GM12878 (cell line): Measurements from ENCODE around the gene R3HDM2. TPM values are rescaled to one million over a fixed set of nuclear protein-coding genes. Genes with fewer than 3 reads are reported as not detected.

ENCODE experiments used
- ATAC-seq: fragments of 200-7000 bp; cut with Tn5 transposase; 3 replicates; pipeline ENCODE4 v1.9.1; 2020; ENCODE audit warnings: mild to moderate bottlenecking, moderate library complexity
- BruUV-seq: library from RNA; stranded (reverse); fragments of 400-500 nt; replicated peaks from 2 replicates; lab custom pipeline; 2021; lab: Mats Ljungman, UMichigan
- CTCF ChIA-PET: fragments of 300-600 bp; sonication (Branson Sonifier 250); formaldehyde crosslinking; extraction: SDS; loops from one replicate; lab custom pipeline; 2021; ENCODE audit warnings: inconsistent platforms; lab: Yijun Ruan, JAX
- POLR2A ChIA-PET: fragments of 350-600 bp; formaldehyde crosslinking; extraction: SDS; loops from one replicate; lab custom pipeline; 2021; ENCODE audit warnings: inconsistent platforms; lab: Charles Lee
- RAD21 ChIA-PET: fragments of 300-600 bp; sonication (Branson Sonifier 250); formaldehyde crosslinking; loops from one replicate; lab custom pipeline; 2023; ENCODE audit warnings: antibody characterized with exemption; ENCODE audit not compliant: unreplicated experiment; lab: Charles Lee
- SMC1A ChIA-PET: fragments of 300-600 bp; sonication (Branson Sonifier 250); formaldehyde crosslinking; loops from one replicate; lab custom pipeline; 2023; ENCODE audit not compliant: unreplicated experiment, uncharacterized antibody; lab: Charles Lee
- DNase-seq: peaks from one replicate; pipeline ENCODE4 v3.0.0-alpha.2; 2011; ENCODE audit warnings: low read depth, low spot score
- FAIRE-seq: peaks from 3 replicates; lab custom pipeline; 2011; peaks lifted over from hg19 to GRCh38; lab: Jason Lieb, UNC
- H2AFZ ChIP-seq: 2 replicates; pipeline ENCODE4 v1.6.0; 2011; ENCODE audit warnings: low read depth, low read length, control low read depth; ENCODE audit not compliant: control insufficient read depth
- H3K27ac ChIP-seq: 2 replicates; pipeline ENCODE4 v1.5.1; 2011; ENCODE audit warnings: control low read depth; ENCODE audit not compliant: control insufficient read depth, insufficient read depth
- H3K27me3 ChIP-seq, 2 experiments: replicated peaks in 1 of 2; 2 replicates each; pipeline versions ENCODE4 v1.6.0 to v1.6.1; 2011; ENCODE audit warnings: low read length in 1 of 2; ENCODE audit not compliant: control insufficient read depth in 2 of 2, insufficient read depth in 2 of 2
- H3K36me3 ChIP-seq, 2 experiments: 2 replicates each; pipeline ENCODE4 v1.5.1; 2011; ENCODE audit warnings: low read length in 1 of 2; ENCODE audit not compliant: control insufficient read depth in 2 of 2, insufficient read depth in 2 of 2
- H3K4me1 ChIP-seq: 2 replicates; pipeline ENCODE4 v1.6.1; 2011; ENCODE audit warnings: mild to moderate bottlenecking, low read length, moderate library complexity, mixed read lengths; ENCODE audit not compliant: control insufficient read depth, insufficient read depth
- H3K4me2 ChIP-seq: 2 replicates; pipeline ENCODE4 v1.6.0; 2011; ENCODE audit warnings: control low read depth; ENCODE audit not compliant: control insufficient read depth, insufficient read depth
- H3K4me3 ChIP-seq: fragments of 200-600 bp; sonication (generic); 2 replicates; pipeline ENCODE4 v1.5.1; 2016
- H3K79me2 ChIP-seq: 2 replicates; pipeline ENCODE4 v1.6.0; 2011; ENCODE audit warnings: low read length; ENCODE audit not compliant: control insufficient read depth, insufficient read depth
- H3K9ac ChIP-seq: 2 replicates; pipeline ENCODE4 v1.8.0; 2011; ENCODE audit warnings: low read length, control low read depth, mixed read lengths; ENCODE audit not compliant: control insufficient read depth, insufficient read depth
- H3K9me3 ChIP-seq: replicated peaks from 3 replicates; pipeline ENCODE4 v1.5.1; 2011; ENCODE audit warnings: mild to moderate bottlenecking, low read length; ENCODE audit not compliant: control insufficient read depth, insufficient read depth
- H4K20me1 ChIP-seq: 2 replicates; pipeline ENCODE4 v1.6.0; 2011; ENCODE audit not compliant: control insufficient read depth, insufficient read depth
- BCL11A ChIP-seq: IDR thresholded peaks from 2 replicates; pipeline ENCODE4 v1.6.1; 2011; ENCODE audit warnings: low read depth, low read length
- RB1 ChIP-seq: fragments of 450-650 bp; formaldehyde crosslinking; IDR thresholded peaks from 2 replicates; pipeline ENCODE4 v1.6.1; 2017; ENCODE audit warnings: mild to moderate bottlenecking, borderline replicate concordance
- RCOR1 ChIP-seq: conservative IDR thresholded peaks from 2 replicates; pipeline ENCODE4 v1.6.1; 2012; ENCODE audit warnings: low read depth, low read length, improper control_type of control experiment
- ZBTB11 ChIP-seq: fragments of 450-650 bp; formaldehyde crosslinking; IDR thresholded peaks from 2 replicates; pipeline ENCODE4 v1.5.0; 2022; ENCODE audit warnings: mild to moderate bottlenecking, missing genetic modification characterization
- WGBS: methylation state at CpG from one replicate; pipeline ENCODE4 v1.1.6; 2016; ENCODE audit warnings: low lambda C conversion rate; ENCODE audit not compliant: insufficient replicate concordance, insufficient coverage; ENCODE audit errors: missing lambda C conversion rate; 5-methylcytosine and 5-hydroxymethylcytosine counted together
- in situ Hi-C: fragments of 300-500 bp; cut with MboI; formaldehyde crosslinking; loops from 9 replicates; pipeline ENCODE4 v1.14.3; 2018; ENCODE audit warnings: mixed read lengths
- intact Hi-C: fragments of 100-400 bp; cut with micrococcal nuclease; formaldehyde crosslinking; loops from one replicate; pipeline ENCODE4 v1.14.2; 2022; ENCODE audit not compliant: unreplicated experiment
- polyA plus RNA-seq, 11 experiments: library from polyadenylated mRNA; depleted of rRNA in 4 of 11; unstranded in 6 of 11; stranded (reverse) in 5 of 11; fragments of >200 nt; fragmentation: Nextera tagmentation in 4 of 11; fragmentation: Illumina TruSeq in 1 of 11; extraction: Ambion mirVana in 4 of 11; extraction: Trizol in 1 of 11; gene quantifications; 1 replicate in 1 of 11; 2 replicates in 10 of 11; pipeline versions ENCODE4 v1.2.1 to v1.2.3, GENCODE V29; 2011 to 2016; ENCODE audit warnings: inconsistent platforms in 2 of 11, missing spikeins in 2 of 11, low read depth in 1 of 11
- total RNA-seq, 4 experiments: library from RNA; depleted of rRNA in 3 of 4; stranded (reverse); fragments of >200 nt in 3 of 4; fragmentation: Illumina TruSeq in 1 of 4; extraction: Trizol in 1 of 4; gene quantifications; 2 replicates each; pipeline versions ENCODE4 v1.2.1 to v1.2.3, GENCODE V29; 2013 to 2021
- TF ChIP-seq, protein P1 (sequence below): IDR thresholded peaks from 2 replicates; pipeline ENCODE4 v1.6.1; 2012; ENCODE audit warnings: improper control_type of control experiment, low read depth, low read length; ENCODE audit not compliant: insufficient replicate concordance
- TF ChIP-seq, protein P2 (sequence below): IDR thresholded peaks from 2 replicates; pipeline ENCODE4 v1.6.1; 2011; ENCODE audit warnings: low read depth, low read length, improper control_type of control experiment, borderline replicate concordance

R3HDM2 gene
- total and polyA plus RNA-seq, 10 of the 15 experiments (the other 5 are each of a cell fraction or from before 2014, with no cell fraction given): 4.6 to 26.1 (median 11.2) TPM

- Histone ChIP-seq H3K4me1 (no peaks in the 10 kb centered on the region), H3K79me2 (no peaks in the 10 kb centered on the region), H2AFZ (no peak overlapping the region), H3K27me3 (no peaks in the 10 kb centered on the region), H3K9ac (no peak overlapping the region), H3K36me3 (no peaks in the 10 kb centered on the region; a peak in 1 of 4 replicates), H4K20me1 (no peaks in the 10 kb centered on the region), H3K4me2 (no peak overlapping the region), H3K27ac (no peak overlapping the region), H3K4me3 (no peak overlapping the region), H3K9me3 (no peaks in the 10 kb centered on the region)
- in situ Hi-C loops: no loop called here
- TF ChIP-seq RB1 (no peak), RCOR1 (no peak), BCL11A (no peak), ZBTB11 (CRISPR knock-in tag) (no peak)
- TF ChIP-seq, protein P1, sequence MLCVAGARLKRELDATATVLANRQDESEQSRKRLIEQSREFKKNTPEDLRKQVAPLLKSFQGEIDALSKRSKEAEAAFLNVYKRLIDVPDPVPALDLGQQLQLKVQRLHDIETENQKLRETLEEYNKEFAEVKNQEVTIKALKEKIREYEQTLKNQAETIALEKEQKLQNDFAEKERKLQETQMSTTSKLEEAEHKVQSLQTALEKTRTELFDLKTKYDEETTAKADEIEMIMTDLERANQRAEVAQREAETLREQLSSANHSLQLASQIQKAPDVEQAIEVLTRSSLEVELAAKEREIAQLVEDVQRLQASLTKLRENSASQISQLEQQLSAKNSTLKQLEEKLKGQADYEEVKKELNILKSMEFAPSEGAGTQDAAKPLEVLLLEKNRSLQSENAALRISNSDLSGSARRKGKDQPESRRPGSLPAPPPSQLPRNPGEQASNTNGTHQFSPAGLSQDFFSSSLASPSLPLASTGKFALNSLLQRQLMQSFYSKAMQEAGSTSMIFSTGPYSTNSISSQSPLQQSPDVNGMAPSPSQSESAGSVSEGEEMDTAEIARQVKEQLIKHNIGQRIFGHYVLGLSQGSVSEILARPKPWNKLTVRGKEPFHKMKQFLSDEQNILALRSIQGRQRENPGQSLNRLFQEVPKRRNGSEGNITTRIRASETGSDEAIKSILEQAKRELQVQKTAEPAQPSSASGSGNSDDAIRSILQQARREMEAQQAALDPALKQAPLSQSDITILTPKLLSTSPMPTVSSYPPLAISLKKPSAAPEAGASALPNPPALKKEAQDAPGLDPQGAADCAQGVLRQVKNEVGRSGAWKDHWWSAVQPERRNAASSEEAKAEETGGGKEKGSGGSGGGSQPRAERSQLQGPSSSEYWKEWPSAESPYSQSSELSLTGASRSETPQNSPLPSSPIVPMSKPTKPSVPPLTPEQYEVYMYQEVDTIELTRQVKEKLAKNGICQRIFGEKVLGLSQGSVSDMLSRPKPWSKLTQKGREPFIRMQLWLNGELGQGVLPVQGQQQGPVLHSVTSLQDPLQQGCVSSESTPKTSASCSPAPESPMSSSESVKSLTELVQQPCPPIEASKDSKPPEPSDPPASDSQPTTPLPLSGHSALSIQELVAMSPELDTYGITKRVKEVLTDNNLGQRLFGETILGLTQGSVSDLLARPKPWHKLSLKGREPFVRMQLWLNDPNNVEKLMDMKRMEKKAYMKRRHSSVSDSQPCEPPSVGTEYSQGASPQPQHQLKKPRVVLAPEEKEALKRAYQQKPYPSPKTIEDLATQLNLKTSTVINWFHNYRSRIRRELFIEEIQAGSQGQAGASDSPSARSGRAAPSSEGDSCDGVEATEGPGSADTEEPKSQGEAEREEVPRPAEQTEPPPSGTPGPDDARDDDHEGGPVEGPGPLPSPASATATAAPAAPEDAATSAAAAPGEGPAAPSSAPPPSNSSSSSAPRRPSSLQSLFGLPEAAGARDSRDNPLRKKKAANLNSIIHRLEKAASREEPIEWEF: no peak
- TF ChIP-seq, protein P2, sequence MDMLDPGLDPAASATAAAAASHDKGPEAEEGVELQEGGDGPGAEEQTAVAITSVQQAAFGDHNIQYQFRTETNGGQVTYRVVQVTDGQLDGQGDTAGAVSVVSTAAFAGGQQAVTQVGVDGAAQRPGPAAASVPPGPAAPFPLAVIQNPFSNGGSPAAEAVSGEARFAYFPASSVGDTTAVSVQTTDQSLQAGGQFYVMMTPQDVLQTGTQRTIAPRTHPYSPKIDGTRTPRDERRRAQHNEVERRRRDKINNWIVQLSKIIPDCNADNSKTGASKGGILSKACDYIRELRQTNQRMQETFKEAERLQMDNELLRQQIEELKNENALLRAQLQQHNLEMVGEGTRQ: no peak
- CTCF ChIA-PET: interaction anchor here (0.6 to 2.7 kb wide), 9 partner anchors 7 to 197 kb away, joined by 3 to 14 read pairs (median 4); partner anchors contain the start of genes GLI1 and INHBE
- ATAC-seq: no peak
- WGBS: 100% methylated on average over 4 of the region's 4 CpGs
- SMC1A ChIA-PET: interaction anchor here (0.9 to 2.1 kb wide), 5 partner anchors 9 to 181 kb away, joined by 3 to 9 read pairs (median 5); no protein-coding TSS in a partner anchor
- DNase-seq: no peak
- intact Hi-C loops: no loop called here
- no peak for FAIRE-seq
- no TSS peak for BruUV-seq
- POLR2A ChIA-PET: interaction anchor here (0.5 to 1.2 kb wide), 4 partner anchors 9 to 272 kb away, joined by 4 to 5 read pairs (median 4); no protein-coding TSS in a partner anchor
- RAD21 ChIA-PET: interaction anchor here (2.1 kb wide), 1 partner anchor 43 kb away, joined by 7 read pairs; no protein-coding TSS in a partner anchor
Measured at GRCh38 chr12:57410534-57410933, 20.3 kb downstream of the R3HDM2 start.
